OCI-LY3 (cell line): ENCODE measurements around the gene HIPK1.

Experiments
- H2AFZ ChIP-seq: fragments of 200-600, 300-600 bp; shearing (Covaris generic); 2 replicates; pipeline ENCODE4 v1.6.0; 2014; ENCODE audit warnings: antibody characterized with exemption, low read depth, low read length
- H3K27ac ChIP-seq: fragments of 200-600, 300-600 bp; sonication (generic); 2 replicates; pipeline ENCODE4 v1.5.1; 2014; ENCODE audit warnings: mild to moderate bottlenecking, low read length, moderate library complexity, mixed read lengths
- H3K27me3 ChIP-seq: fragments of 200-600, 300-600 bp; sonication (generic); 2 replicates; pipeline ENCODE4 v1.6.1; 2014; ENCODE audit warnings: low read depth, low read length, mixed read lengths
- H3K36me3 ChIP-seq: fragments of 200-600, 300-600 bp; sonication (generic); replicated peaks from 2 replicates; pipeline ENCODE3; 2014; ENCODE audit warnings: low read depth, low read length, mixed read lengths
- H3K4me1 ChIP-seq: fragments of 300-600, 200-600 bp; sonication (generic); 2 replicates; pipeline ENCODE4 v1.6.1; 2014; ENCODE audit warnings: low read length, mixed read lengths
- H3K4me2 ChIP-seq: fragments of 200-600, 300-600 bp; sonication (generic); 2 replicates; pipeline ENCODE4 v1.6.1; 2014; ENCODE audit warnings: low read length, mixed read lengths
- H3K4me3 ChIP-seq: fragments of 300-600, 200-600 bp; sonication (generic); 2 replicates; pipeline ENCODE4 v1.5.1; 2014; ENCODE audit warnings: antibody characterized with exemption, mild to moderate bottlenecking, low read length, moderate library complexity
- H3K79me2 ChIP-seq: fragments of 300-600, 200-600 bp; shearing (Covaris generic); 2 replicates; pipeline ENCODE4 v1.6.1; 2014; ENCODE audit warnings: mild to moderate bottlenecking, low read length, mixed read lengths
- H3K9ac ChIP-seq: fragments of 300-600, 200-600 bp; shearing (Covaris generic); 2 replicates; pipeline ENCODE4 v1.6.0; 2014; ENCODE audit warnings: mild to moderate bottlenecking, low read length, moderate library complexity
- H3K9me3 ChIP-seq: fragments of 200-600, 300-600 bp; shearing (Covaris generic); 2 replicates; pipeline ENCODE4 v1.6.1; 2014; ENCODE audit warnings: low read length, mixed read lengths; ENCODE audit not compliant: insufficient read depth
- H4K20me1 ChIP-seq: fragments of 200-600, 300-600 bp; sonication (generic); 2 replicates; pipeline ENCODE4 v1.6.1; 2016; ENCODE audit warnings: low read length, mixed read lengths; ENCODE audit not compliant: insufficient read depth
- CTCF ChIP-seq: fragments of 200-600, 300-600 bp; sonication (generic); IDR thresholded peaks from 2 replicates; pipeline ENCODE4 v1.5.1; 2014; ENCODE audit warnings: antibody characterized with exemption, low read length, low read depth
- EZH2phosphoT487 ChIP-seq: fragments of 200-600 bp; shearing (Covaris generic); IDR thresholded peaks from 2 replicates; pipeline ENCODE4 v1.6.1; 2018; ENCODE audit warnings: antibody characterized with exemption, mixed run types, low read depth

The HIPK1 gene

GRCh38 chr1:114008480-114008941 is 79.4 kb downstream of the HIPK1 start:
- no peak overlapping the region for H2AFZ ChIP-seq

GRCh38 chr1:114008993-114009392 is 79.9 kb downstream of the HIPK1 start:
- Histone ChIP-seq H3K4me1 (no peaks in the 10 kb centered on the region), H3K79me2 (no peaks in the 10 kb centered on the region), H3K27me3 (no peaks in the 10 kb centered on the region), H3K27ac (no peak overlapping the region), H4K20me1 (no peaks in the 10 kb centered on the region), H3K9me3 (no peaks in the 10 kb centered on the region), H3K4me2 (no peak overlapping the region), H2AFZ (no peak overlapping the region), H3K9ac (no peak overlapping the region), H3K36me3 (no peaks in the 10 kb centered on the region), H3K4me3 (no peak overlapping the region)
- no peak for TF ChIP-seq CTCF
- no peak for TF ChIP-seq EZH2phosphoT487

More at GRCh38 chr1:114008480-114008941, 79.4 kb downstream of the HIPK1 start:
- no peak overlapping the region for H3K27ac ChIP-seq
- H3K4me1 ChIP-seq, result no peaks in the 10 kb centered on the region
- no peaks in the 10 kb centered on the region for H3K36me3 ChIP-seq
- H3K9ac ChIP-seq, result no peak overlapping the region
- no peak overlapping the region for H3K4me3 ChIP-seq
- TF ChIP-seq CTCF (no peak), EZH2phosphoT487 (no peak)
- no peaks in the 10 kb centered on the region for H3K79me2 ChIP-seq
- H4K20me1 ChIP-seq, result no peaks in the 10 kb centered on the region
- no peaks in the 10 kb centered on the region for H3K27me3 ChIP-seq
- no peak overlapping the region for H3K4me2 ChIP-seq
- H3K9me3 ChIP-seq, result no peaks in the 10 kb centered on the region

GRCh38 chr1:114009393-114009792 is 80.3 kb downstream of the HIPK1 start:
- no peaks in the 10 kb centered on the region for H3K79me2 ChIP-seq
- no peak overlapping the region for H3K9ac ChIP-seq
- H2AFZ ChIP-seq, result no peak overlapping the region
- no peaks in the 10 kb centered on the region for H4K20me1 ChIP-seq
- H3K27ac ChIP-seq, result no peak overlapping the region
- H3K27me3 ChIP-seq, result no peaks in the 10 kb centered on the region
- no peak for TF ChIP-seq EZH2phosphoT487
- no peak for TF ChIP-seq CTCF
- no peaks in the 10 kb centered on the region for H3K4me1 ChIP-seq
- H3K9me3 ChIP-seq, result no peaks in the 10 kb centered on the region
- no peak overlapping the region for H3K4me3 ChIP-seq
- H3K4me2 ChIP-seq, result no peak overlapping the region
- H3K36me3 ChIP-seq, result no peaks in the 10 kb centered on the region

- Histone ChIP-seq H3K9me3 (no peaks in the 10 kb centered on the region), H2AFZ (no peak overlapping the region), H4K20me1 (no peaks in the 10 kb centered on the region), H3K9ac (no peak overlapping the region), H3K4me1 (no peaks in the 10 kb centered on the region), H3K79me2 (no peaks in the 10 kb centered on the region), H3K4me3 (no peak overlapping the region), H3K4me2 (no peak overlapping the region), H3K27me3 (0 out of 2 replicates have a peak, but pooled peaks cover 6% of the 10 kb centered on the region), H3K27ac (no peak overlapping the region), H3K36me3 (no peaks in the 10 kb centered on the region)
- TF ChIP-seq EZH2phosphoT487 (no peak), CTCF (no peak)
Measured at GRCh38 chr1:114010433-114011184, 81.5 kb downstream of the HIPK1 start.
